Lower leg skin (tissue), 3 donors: ENCODE data around the gene CSNK1A1.

Source experiments
- POLR2A ChIP-seq, 2 donors: fragments of 450-650 bp; IDR thresholded peaks; one replicate each; pipeline ENCODE4 v1.6.1; 2016 to 2017; ENCODE audit warnings: antibody characterized with exemption in 2 of 2, mild to moderate bottlenecking in 1 of 2, moderate library complexity in 1 of 2
- TF ChIP-seq, protein P1 (sequence below), 3 donors: fragments of 450-650 bp; IDR thresholded peaks; one replicate each; pipeline ENCODE4 v1.5.1; 2016; ENCODE audit warnings: antibody characterized with exemption in 3 of 3, mild to moderate bottlenecking in 3 of 3, moderate library complexity in 2 of 3

DNA sequence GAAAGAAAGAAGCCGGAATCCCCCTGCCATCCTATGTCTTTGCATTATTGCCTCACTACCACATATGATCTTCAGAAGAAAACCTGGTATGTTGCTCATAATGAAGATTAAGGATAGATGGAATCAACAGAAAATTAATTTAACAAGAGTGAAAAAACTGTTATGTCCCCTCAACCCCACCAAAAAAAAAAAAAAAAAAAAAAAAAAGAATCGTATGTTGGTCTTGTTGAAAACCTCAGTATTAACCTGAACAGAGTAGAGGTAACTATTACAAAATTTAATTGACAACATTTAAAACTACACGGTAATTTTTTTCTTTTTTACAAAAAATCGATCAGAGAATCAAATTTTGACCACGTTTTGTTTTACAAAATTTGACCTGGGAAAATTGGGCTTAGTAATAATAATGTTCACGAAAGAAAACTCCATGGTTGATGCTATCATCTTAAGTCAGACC is 827 bp upstream of the CSNK1A1 start:
- TF ChIP-seq, protein P1, sequence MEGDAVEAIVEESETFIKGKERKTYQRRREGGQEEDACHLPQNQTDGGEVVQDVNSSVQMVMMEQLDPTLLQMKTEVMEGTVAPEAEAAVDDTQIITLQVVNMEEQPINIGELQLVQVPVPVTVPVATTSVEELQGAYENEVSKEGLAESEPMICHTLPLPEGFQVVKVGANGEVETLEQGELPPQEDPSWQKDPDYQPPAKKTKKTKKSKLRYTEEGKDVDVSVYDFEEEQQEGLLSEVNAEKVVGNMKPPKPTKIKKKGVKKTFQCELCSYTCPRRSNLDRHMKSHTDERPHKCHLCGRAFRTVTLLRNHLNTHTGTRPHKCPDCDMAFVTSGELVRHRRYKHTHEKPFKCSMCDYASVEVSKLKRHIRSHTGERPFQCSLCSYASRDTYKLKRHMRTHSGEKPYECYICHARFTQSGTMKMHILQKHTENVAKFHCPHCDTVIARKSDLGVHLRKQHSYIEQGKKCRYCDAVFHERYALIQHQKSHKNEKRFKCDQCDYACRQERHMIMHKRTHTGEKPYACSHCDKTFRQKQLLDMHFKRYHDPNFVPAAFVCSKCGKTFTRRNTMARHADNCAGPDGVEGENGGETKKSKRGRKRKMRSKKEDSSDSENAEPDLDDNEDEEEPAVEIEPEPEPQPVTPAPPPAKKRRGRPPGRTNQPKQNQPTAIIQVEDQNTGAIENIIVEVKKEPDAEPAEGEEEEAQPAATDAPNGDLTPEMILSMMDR (IDR thresholded peaks at IDR 0.05), result no peak
- TF ChIP-seq POLR2A (IDR thresholded peaks at IDR 0.05), result no peak
